Posterior vena cava (tissue), 2 donors: ENCODE results near the gene VPS18. TPM values are rescaled to one million over a fixed set of nuclear protein-coding genes. Genes with fewer than 3 reads are reported as not detected.
A peak's percentile ranks its signal among the peaks of the same experiment; 100 is the strongest.

Source experiments
- DNase-seq: peaks from one replicate; pipeline ENCODE4 v3.0.0-alpha.2; 2020; ENCODE audit warnings: low spot score
- intact Hi-C, 2 donors: fragments of 100-400 bp; cut with DNase I; formaldehyde crosslinking; loops; one replicate each; pipeline versions ENCODE4 v1.14.1 to v1.14.2; 2022 to 2023
- total RNA-seq, 2 donors: library from RNA; stranded (reverse); fragmentation: NEBNext Ultra II Directional; extraction: Animal tissue kit (Norgen Biotek cat#: 25700); gene quantifications; one replicate each; pipeline ENCODE4 v1.2.1, GENCODE V29; 2021
- donor health status: DM: yes; HTN: yes; CAD: no.
- donor health status: DM: yes; HTN: yes; CAD: no.

Gene VPS18
- total RNA-seq, 2 donors from 2014 or later, result 21.9 to 23.3 TPM

DNA sequence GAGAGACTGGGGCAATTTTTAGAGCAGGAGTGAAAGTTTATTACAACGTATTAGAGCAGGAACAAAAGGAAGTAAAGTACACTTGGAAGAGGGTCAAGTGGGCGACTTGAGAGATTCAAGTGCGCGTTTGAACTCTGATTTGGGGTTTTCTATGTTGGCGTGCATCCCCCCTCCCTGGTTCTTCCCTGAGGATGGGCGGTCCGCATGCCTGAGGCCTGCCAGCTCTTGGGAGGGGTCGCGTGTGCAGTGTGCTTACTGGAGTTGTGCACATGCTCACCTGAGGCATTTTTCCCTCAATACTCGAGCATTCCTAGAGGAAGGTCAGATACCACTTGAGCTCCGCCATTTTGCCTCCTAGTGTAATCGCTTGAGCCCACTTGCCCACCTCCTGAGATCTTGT is 48.6 kb downstream of the VPS18 start:
- intact Hi-C loops, result no loop called here
- DNase-seq, result no peak

DNA sequence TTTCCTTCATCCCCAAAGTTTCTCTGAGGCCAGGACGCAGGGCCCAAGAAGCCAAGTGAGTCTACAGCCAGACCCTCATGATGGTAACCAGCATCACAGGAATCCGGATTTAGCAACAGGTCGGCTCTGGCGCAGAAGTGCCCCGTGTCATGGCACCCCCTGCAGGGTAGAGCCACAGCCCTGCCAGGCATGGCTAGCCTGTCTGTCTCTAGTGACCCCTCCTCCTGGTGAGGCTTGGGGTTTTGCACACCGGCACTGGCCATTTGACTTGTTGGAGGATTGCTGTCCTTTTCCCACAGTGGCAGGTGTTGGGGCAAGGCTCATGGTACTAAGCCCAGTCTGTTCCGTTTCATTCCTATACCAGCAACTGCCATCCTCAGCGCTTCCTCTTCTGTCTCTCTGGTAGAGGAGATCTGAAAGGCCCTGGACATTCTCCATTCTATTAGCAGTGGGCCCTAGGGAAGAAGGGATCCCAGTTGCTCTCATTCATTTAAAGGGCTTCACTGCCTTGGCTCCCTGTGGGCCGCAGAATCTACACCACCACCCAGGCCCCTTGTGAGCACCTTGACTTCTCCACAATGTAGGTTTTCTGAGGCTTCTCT is 49.6 kb downstream of the VPS18 start:
- peak; percentile 55 for DNase-seq
- intact Hi-C loops, result no loop called here

DNA sequence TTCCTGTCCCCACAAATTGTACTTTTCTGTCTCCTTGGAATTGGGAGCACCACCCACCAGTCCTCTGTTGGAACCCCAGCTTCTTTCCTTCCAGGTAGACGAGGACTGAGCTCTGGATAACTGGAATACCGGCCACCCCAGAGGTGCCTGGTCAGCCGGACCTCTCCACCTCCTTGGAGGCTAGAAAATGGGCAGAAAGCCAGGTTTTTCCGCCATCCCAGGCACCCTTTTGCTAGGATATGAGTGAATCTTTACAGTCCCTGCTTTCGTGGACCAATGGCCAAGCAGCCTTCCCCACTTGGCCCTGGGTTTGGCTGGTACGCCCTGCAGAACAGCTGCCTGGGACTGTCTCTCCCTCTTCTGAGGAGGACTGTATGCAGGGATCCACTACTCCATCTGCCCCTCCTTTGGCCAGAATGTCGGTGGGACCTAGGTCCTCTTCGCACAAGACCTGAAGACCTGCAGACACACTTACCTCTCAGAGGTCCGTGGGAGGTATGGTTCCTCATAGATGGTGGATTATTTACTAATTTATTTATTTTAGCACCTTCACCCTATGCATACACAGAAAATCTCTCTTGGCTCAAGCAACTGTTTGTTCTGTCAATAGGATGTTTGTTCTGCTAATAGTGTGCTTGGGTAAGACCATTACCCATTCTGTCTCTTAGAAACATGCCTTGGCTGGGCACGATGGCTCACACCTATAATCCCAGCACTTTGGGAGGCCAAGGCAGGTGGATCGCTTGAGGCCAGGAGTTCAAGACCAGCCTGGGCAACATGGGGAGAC is 50.5 kb downstream of the VPS18 start:
- no peak for DNase-seq
- intact Hi-C loops, result no loop called here

DNA sequence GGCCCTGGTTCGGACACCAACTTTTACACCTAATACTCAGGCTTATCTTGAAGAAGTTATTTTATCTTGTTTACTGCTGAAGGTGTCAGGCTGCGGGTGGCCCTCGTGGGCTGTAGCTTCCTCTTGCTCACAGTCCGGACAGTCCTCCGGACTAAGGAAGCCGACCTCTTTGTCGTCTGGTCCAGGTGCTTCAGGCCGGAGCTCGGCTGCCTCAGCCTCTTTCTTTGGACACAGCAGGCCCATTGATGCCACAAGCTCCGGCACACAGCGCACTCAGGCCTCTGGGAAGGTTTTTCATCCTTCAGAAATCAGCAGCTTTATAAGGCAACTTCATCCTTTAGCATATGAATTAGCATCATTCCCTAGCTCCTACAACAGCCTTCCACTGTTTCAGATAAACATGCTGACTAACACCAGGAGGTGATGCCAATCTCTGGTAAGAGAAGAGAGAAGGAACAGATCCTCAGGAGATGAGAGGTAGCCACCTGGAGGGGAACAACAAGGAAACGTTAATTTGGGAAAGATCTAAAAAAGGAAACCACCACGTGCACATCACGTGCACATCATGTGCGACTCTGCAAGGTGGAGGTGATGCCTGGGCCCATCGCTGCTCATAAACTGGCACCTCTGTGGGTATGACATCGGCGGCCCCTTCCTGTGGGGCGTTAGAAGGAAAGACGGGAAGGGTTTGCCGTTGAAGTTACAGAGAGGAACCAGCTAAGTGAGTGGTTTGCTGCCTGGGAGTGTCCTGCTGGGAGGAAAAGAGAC is 54.6 kb downstream of the VPS18 start:
- intact Hi-C loops, result no loop called here
- no peak for DNase-seq

DNA sequence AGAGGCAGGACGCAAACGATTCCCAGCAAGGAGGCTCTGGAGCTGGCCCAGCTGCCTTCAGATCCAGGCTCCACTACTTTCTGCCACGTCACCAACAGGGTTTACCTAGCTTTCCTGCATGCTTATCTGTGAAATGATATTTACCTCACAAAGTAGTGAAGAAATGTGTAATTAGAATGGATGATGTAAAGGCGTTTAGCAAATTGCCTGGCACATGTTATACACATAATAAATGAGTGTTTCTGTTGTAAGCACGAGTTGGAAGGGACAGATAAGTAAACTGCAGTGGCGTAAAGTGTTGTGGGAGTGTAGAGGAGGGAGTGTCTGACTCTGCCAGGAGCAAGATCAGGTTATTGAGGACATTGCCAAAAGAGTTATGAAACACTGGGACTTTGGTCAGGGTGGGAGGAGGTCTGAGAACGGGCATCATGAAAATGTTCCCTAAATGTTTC is 55.5 kb downstream of the VPS18 start:
- intact Hi-C loops, result no loop called here
- DNase-seq, result no peak

DNA sequence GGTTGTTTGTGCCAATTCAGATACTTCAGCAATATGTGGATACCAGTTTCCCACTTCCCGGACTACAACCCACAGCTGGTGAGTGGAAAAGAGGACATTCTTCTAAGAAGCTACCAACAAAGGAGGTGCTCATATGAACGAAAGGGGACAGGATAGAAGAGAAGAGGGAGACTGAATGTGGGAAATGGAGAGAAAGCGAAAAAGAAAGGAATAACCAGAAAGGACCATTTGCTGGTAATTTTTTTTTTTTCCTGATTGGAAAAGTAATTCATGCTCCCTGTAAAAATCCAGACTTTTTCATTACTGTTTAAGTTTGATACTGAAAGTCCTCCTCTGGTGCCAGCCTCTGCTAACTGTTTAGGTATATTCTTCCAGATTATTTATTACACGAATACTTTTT is 57.5 kb downstream of the VPS18 start:
- DNase-seq, result no peak
- intact Hi-C loops, result loop anchor here in 1 of 2 donors (2.0 kb wide), 1 partner anchor 69 kb away; no protein-coding TSS in a partner anchor

DNA sequence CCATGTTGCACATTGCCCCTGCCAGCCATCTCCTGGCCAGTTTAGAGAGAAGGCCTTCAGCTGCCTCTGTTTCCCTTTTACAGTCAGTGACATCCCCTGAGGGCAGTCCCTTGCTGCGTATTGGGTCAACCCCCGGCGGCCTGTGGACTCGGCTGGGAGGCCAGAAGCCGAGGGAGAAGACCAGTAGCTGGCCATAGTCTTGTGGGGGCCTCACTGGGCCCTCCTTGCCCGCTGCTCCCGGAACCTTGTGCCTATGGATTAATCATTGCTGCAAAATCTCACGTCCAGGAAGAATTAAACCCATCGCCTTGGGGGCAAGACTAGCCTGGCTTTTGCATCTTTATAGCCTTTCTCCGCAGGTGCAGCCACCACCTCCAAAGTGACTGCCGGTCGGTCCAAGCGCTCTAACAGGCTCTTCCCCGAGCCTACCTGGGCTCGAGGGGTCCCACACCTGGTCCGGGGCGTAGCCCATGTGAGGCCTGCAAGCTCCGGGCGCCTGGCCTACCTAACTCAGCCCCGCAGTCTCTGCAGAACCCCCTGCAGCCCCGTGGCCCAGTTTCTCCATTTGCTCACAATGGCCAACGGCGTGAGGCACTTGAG is 58.2 kb downstream of the VPS18 start:
- DNase-seq, result no peak
- intact Hi-C loops, result loop anchor here in 1 of 2 donors (2.0 kb wide), 1 partner anchor 68 kb away; no protein-coding TSS in a partner anchor

DNA sequence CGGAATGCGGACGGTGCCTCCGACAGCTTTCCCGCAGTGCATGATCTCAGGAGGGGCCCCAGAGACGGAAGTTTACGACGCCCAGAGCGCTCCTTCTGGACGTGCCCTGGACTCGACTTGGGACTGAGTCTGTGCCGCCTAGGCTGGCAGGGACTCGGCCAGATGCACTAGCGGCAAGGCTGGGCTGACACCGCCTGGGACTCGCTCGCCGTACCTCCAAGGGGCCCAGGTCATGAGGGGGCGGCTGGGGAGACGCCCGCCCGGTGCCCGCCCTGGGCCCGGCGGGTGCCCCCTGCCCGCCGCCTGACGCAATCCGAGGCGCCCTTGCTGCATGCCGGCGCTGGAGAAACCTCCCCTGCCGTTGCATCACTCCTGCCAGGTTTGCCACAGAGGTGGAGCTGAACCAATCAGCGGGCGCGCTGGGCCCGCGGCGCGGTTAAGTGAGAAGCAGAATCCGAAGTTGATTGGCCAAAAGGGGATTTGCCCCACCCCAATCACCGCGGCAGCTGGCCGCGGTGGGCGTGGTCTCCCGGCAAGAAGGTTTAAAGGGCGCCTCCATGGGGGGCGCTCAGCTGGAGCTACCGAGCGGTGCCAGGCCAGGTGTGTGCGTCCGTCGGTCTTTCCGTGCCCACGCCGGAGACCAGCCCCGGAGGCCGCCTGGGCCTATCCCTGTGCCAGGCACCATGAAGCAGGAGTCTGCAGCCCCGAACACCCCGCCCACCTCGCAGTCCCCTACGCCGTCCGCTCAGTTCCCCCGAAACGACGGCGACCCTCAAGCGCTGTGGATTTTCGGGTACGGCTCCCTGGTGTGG is 58.9 kb downstream of the VPS18 start, which contains the start of gene CHAC1:
Gene CHAC1, plus strand, starts transcription at position 571 of the 812 bp plus-strand sequence. Its CDS starts 113 bp downstream, at position 684.
- intact Hi-C loops, result loop anchor here in 1 of 2 donors (2.0 kb wide), 1 partner anchor 68 kb away; no protein-coding TSS in a partner anchor
- DNase-seq, result peak; percentile 96

Other genes starting within 250 kb of the VPS18 start
- 1 to 10 TPM in 1 of 2 donors, under 1 TPM in 1; 0.52 to 1.0 TPM for gene RAD51, start 199.3 kb upstream of the VPS18 start, total RNA-seq
- gene RMDN3, start 139.2 kb upstream of the VPS18 start, total RNA-seq, result 10 to 100 TPM; 22.3 to 23.6 TPM
- 1 to 10 TPM; 7.1 to 8.9 TPM for gene GCHFR, start 130.4 kb upstream of the VPS18 start, total RNA-seq
- gene C15orf62, start 124.5 kb upstream of the VPS18 start, total RNA-seq, result under 1 TPM; 0.10 to 0.28 TPM
- 1 to 10 TPM; 8.3 to 8.6 TPM for gene ZFYVE19, start 87.4 kb upstream of the VPS18 start, total RNA-seq
- gene DNAJC17, start 87.0 kb upstream of the VPS18 start, total RNA-seq, result 10 to 100 TPM; 18.3 to 22.9 TPM
- not detected for gene PPP1R14D, start 65.7 kb upstream of the VPS18 start, total RNA-seq
- gene SPINT1, start 50.4 kb upstream of the VPS18 start, total RNA-seq, result 1 to 10 TPM; 1.7 to 3.2 TPM
- gene RHOV, start 20.2 kb upstream of the VPS18 start, total RNA-seq, result not detected
- gene DLL4, start 34.9 kb downstream of the VPS18 start, total RNA-seq, result 1 to 10 TPM; 7.4 to 9.8 TPM
- 1 to 10 TPM; 1.5 to 3.9 TPM for gene CHAC1, start 59.0 kb downstream of the VPS18 start, total RNA-seq
- gene INO80, start 221.8 kb downstream of the VPS18 start, total RNA-seq, result 10 to 100 TPM; 21.4 to 25.5 TPM